Endodermal cell (in vitro differentiated cells): ENCODE measurements around the gene LHX2. TPM values are rescaled to one million over a fixed set of nuclear protein-coding genes. Genes with fewer than 3 reads are reported as not detected.

Source experiments
- DNase-seq: peaks from one replicate; pipeline ENCODE4 v3.0.0-alpha.2; 2017
- H3K27ac ChIP-seq: 2 replicates; pipeline ENCODE4 v1.5.1; 2013; ENCODE audit warnings: mild to moderate bottlenecking, low read depth, low read length, moderate library complexity
- H3K27me3 ChIP-seq: 2 replicates; pipeline ENCODE4 v1.6.1; 2013; ENCODE audit warnings: mild to moderate bottlenecking, low read length, moderate library complexity; ENCODE audit not compliant: insufficient read depth, control insufficient read depth, poor library complexity, severe bottlenecking
- H3K36me3 ChIP-seq: 2 replicates; pipeline ENCODE4 v1.7.0; 2013; ENCODE audit warnings: mild to moderate bottlenecking, low read length, moderate library complexity; ENCODE audit not compliant: control insufficient read depth, insufficient read depth
- H3K4me1 ChIP-seq: one replicate; pipeline ENCODE4 v1.7.0; 2013; ENCODE audit warnings: low read length; ENCODE audit not compliant: control insufficient read depth, insufficient read depth
- H3K4me3 ChIP-seq: 2 replicates; pipeline ENCODE4 v1.5.1; 2013; ENCODE audit warnings: mild to moderate bottlenecking, low read length, moderate library complexity
- H3K9ac ChIP-seq: 2 replicates; pipeline ENCODE4 v1.6.1; 2013; ENCODE audit warnings: mild to moderate bottlenecking, low read length, moderate library complexity; ENCODE audit not compliant: poor library complexity, severe bottlenecking; ENCODE audit errors: extremely low read depth
- H3K9me3 ChIP-seq: 2 replicates; pipeline ENCODE4 v1.6.1; 2013; ENCODE audit warnings: mild to moderate bottlenecking, low read length, moderate library complexity; ENCODE audit not compliant: control insufficient read depth
- H3K27ac Mint-ChIP-seq: 2 replicates; pipeline ENCODE4 v1.8.0; 2020; ENCODE audit warnings: mixed read lengths
- H3K27me3 Mint-ChIP-seq: 2 replicates; pipeline ENCODE4 v1.8.0; 2021; ENCODE audit warnings: mild to moderate bottlenecking, mixed read lengths; ENCODE audit not compliant: insufficient read depth
- H3K36me3 Mint-ChIP-seq: 2 replicates; pipeline ENCODE4 v1.8.0; 2020; ENCODE audit warnings: low read depth, mixed read lengths
- H3K4me1 Mint-ChIP-seq: 2 replicates; pipeline ENCODE4 v1.8.0; 2020; ENCODE audit warnings: mixed read lengths
- H3K4me3 Mint-ChIP-seq: 2 replicates; pipeline ENCODE4 v1.8.0; 2020; ENCODE audit warnings: mild to moderate bottlenecking, moderate library complexity, mixed read lengths
- H3K9me3 Mint-ChIP-seq: 2 replicates; pipeline ENCODE4 v1.8.0; 2020; ENCODE audit warnings: mild to moderate bottlenecking, mixed read lengths
- CTCF ChIP-seq: fragments of 200-600 bp; sonication (generic); conservative IDR thresholded peaks from 2 replicates; pipeline ENCODE4 v1.5.0; 2021; ENCODE audit warnings: antibody characterized with exemption, mild to moderate bottlenecking
- WGBS, 2 experiments: methylation state at CpG; one replicate each; pipeline versions ENCODE4 v1.1.5 to v1.1.7; 2013; ENCODE audit warnings: missing lambda C conversion rate in 2 of 2, mixed read lengths in 1 of 2; ENCODE audit not compliant: insufficient coverage in 1 of 2, insufficient read length in 1 of 2; 5-methylcytosine and 5-hydroxymethylcytosine counted together
- total RNA-seq, 2 donors: library from RNA; stranded (reverse); fragmentation: NEBNext Ultra II Directional in 1 of 2; extraction: Animal tissue kit (Norgen Biotek cat#: 25700) in 1 of 2; gene quantifications; 2 replicates in 1 of 2; 3 replicates in 1 of 2; pipeline ENCODE4 v1.2.1, GENCODE V29; 2021

The LHX2 gene
- total RNA-seq, 2 donors from 2014 or later, result 0.20 to 0.29 TPM

- Histone ChIP-seq H3K4me1 (peaks cover 3% of the 10 kb centered on the region), H3K9me3 (no peaks in the 10 kb centered on the region), H3K9ac (no peak overlapping the region), H3K27me3 (peaks cover 94% of the 10 kb centered on the region), H3K36me3 (no peaks in the 10 kb centered on the region), H3K4me3 (no peak overlapping the region), H3K27ac (no peak overlapping the region)
- peaks cover 92% of the 10 kb centered on the region for H3K27me3 Mint-ChIP-seq
- H3K4me3 Mint-ChIP-seq, result peak overlapping the region; percentile 44
- H3K27ac Mint-ChIP-seq, result no peak overlapping the region
- H3K36me3 Mint-ChIP-seq, result no peaks in the 10 kb centered on the region
- no peak for DNase-seq
- 2 to 4% methylated on average over 11 to 15 of the region's 15 CpGs for WGBS, 2 experiments
- no peaks in the 10 kb centered on the region for H3K9me3 Mint-ChIP-seq
- TF ChIP-seq CTCF, result no peak
- peaks cover 41% of the 10 kb centered on the region for H3K4me1 Mint-ChIP-seq
Measured at GRCh38 chr9:124000784-124001457, 10.6 kb upstream of the LHX2 start.

GRCh38 chr9:124001458-124001799 is 10.1 kb upstream of the LHX2 start:
- H3K36me3 Mint-ChIP-seq, result no peaks in the 10 kb centered on the region
- Histone ChIP-seq H3K36me3 (no peaks in the 10 kb centered on the region), H3K9ac (no peak overlapping the region), H3K4me1 (peaks cover 3% of the 10 kb centered on the region), H3K4me3 (no peak overlapping the region), H3K27ac (no peak overlapping the region), H3K27me3 (peaks cover 94% of the 10 kb centered on the region), H3K9me3 (no peaks in the 10 kb centered on the region)
- H3K27me3 Mint-ChIP-seq, result peaks cover 92% of the 10 kb centered on the region
- TF ChIP-seq CTCF, result no peak
- no peak overlapping the region for H3K27ac Mint-ChIP-seq
- 7 to 20% methylated on average over 1 to 6 of the region's 6 CpGs for WGBS, 2 experiments
- peaks cover 41% of the 10 kb centered on the region for H3K4me1 Mint-ChIP-seq
- H3K9me3 Mint-ChIP-seq, result no peaks in the 10 kb centered on the region
- no peak for DNase-seq
- H3K4me3 Mint-ChIP-seq, result no peak overlapping the region

GRCh38 chr9:124001866-124002525 is 9.6 kb upstream of the LHX2 start:
- no peak for TF ChIP-seq CTCF
- Mint-ChIP-seq H3K36me3 (no peaks in the 10 kb centered on the region), H3K27ac (no peak overlapping the region), H3K27me3 (peaks cover 92% of the 10 kb centered on the region), H3K9me3 (no peaks in the 10 kb centered on the region), H3K4me1 (peaks cover 46% of the 10 kb centered on the region), H3K4me3 (no peak overlapping the region)
- peaks cover 3% of the 10 kb centered on the region for H3K4me1 ChIP-seq
- no peak overlapping the region for H3K27ac ChIP-seq
- H3K27me3 ChIP-seq, result peaks cover 94% of the 10 kb centered on the region
- no peaks in the 10 kb centered on the region for H3K36me3 ChIP-seq
- DNase-seq, result no peak
- H3K4me3 ChIP-seq, result no peak overlapping the region
- no peaks in the 10 kb centered on the region for H3K9me3 ChIP-seq
- 12 to 17% methylated on average over 3 to 5 of the region's 5 CpGs for WGBS, 2 experiments
- H3K9ac ChIP-seq, result no peak overlapping the region
